Effector memory CD4-positive, alpha-beta T cell (primary cell): ENCODE results near the gene NEO1.

Source experiments
- DNase-seq, 3 donors: peaks; one replicate each; pipeline ENCODE4 v3.0.0-alpha.2; 2020
- H3K27ac ChIP-seq: 2 replicates; pipeline ENCODE4 v1.7.0; 2013; ENCODE audit warnings: mild to moderate bottlenecking, low read length, moderate library complexity; ENCODE audit not compliant: insufficient read depth, poor library complexity, severe bottlenecking
- H3K27me3 ChIP-seq: replicated peaks from 2 replicates; pipeline ENCODE4 v1.7.0; 2013; ENCODE audit warnings: mild to moderate bottlenecking, low read length; ENCODE audit not compliant: insufficient read depth, control insufficient read depth, poor library complexity, severe bottlenecking
- H3K36me3 ChIP-seq: 2 replicates; pipeline ENCODE4 v1.7.0; 2013; ENCODE audit warnings: mild to moderate bottlenecking, low read length, moderate library complexity; ENCODE audit not compliant: control insufficient read depth, insufficient read depth
- H3K4me1 ChIP-seq: 2 replicates; pipeline ENCODE4 v1.7.0; 2013; ENCODE audit warnings: low read length, mild to moderate bottlenecking; ENCODE audit not compliant: control insufficient read depth, insufficient read depth, poor library complexity, severe bottlenecking
- H3K4me3 ChIP-seq: 2 replicates; pipeline ENCODE4 v1.7.0; 2013; ENCODE audit warnings: low read length, low read depth, mild to moderate bottlenecking; ENCODE audit not compliant: insufficient read depth, poor library complexity, severe bottlenecking
- H3K9me3 ChIP-seq: 2 replicates; pipeline ENCODE4 v1.7.0; 2013; ENCODE audit warnings: mild to moderate bottlenecking, low read length, moderate library complexity; ENCODE audit not compliant: control insufficient read depth

NEO1 gene

DNA sequence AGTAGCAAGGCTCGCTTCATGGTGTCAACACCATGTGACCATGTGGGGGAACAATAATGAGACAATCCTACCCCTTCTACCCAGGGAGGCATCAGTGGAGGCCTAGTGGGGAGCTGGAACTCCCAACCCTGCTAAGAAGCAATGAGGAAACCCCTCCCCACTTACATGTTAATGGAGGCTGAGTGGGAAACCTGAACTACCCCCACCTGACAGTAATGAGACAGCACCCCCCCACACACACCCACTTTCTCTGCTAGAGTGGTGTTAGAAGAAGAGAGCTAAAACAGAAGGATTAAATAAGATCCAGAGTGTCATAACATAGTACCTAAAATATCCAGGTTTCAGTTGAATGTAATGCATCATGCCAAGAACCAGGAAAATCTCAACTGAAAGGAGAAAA, 78.6 kb downstream of the NEO1 start:
- Histone ChIP-seq H3K27me3 (no peaks in the 10 kb centered on the region), H3K27ac (no peak overlapping the region), H3K4me1 (no peaks in the 10 kb centered on the region), H3K36me3 (no peaks in the 10 kb centered on the region), H3K4me3 (no peak overlapping the region), H3K9me3 (no peaks in the 10 kb centered on the region)
- no peak for DNase-seq

GRCh38 chr15:73134196-73134595, 81.9 kb downstream of the NEO1 start:
- Histone ChIP-seq H3K27ac (no peak overlapping the region), H3K4me3 (no peak overlapping the region), H3K4me1 (peaks cover 3% of the 10 kb centered on the region), H3K9me3 (no peaks in the 10 kb centered on the region), H3K27me3 (no peaks in the 10 kb centered on the region), H3K36me3 (no peaks in the 10 kb centered on the region)
- no peak for DNase-seq

GRCh38 chr15:73139041-73139743, 86.9 kb downstream of the NEO1 start:
- H3K36me3 ChIP-seq, result no peaks in the 10 kb centered on the region
- peaks cover 9% of the 10 kb centered on the region for H3K4me1 ChIP-seq
- no peaks in the 10 kb centered on the region for H3K27me3 ChIP-seq
- no peaks in the 10 kb centered on the region for H3K9me3 ChIP-seq
- no peak for DNase-seq
- H3K27ac ChIP-seq, result no peak overlapping the region
- no peak overlapping the region for H3K4me3 ChIP-seq

GRCh38 chr15:73139744-73140553, 87.7 kb downstream of the NEO1 start:
- H3K9me3 ChIP-seq, result no peaks in the 10 kb centered on the region
- no peaks in the 10 kb centered on the region for H3K36me3 ChIP-seq
- no peak overlapping the region for H3K4me3 ChIP-seq
- no peaks in the 10 kb centered on the region for H3K27me3 ChIP-seq
- DNase-seq, result no peak
- no peak overlapping the region for H3K27ac ChIP-seq
- peaks cover 9% of the 10 kb centered on the region for H3K4me1 ChIP-seq

GRCh38 chr15:73141216-73141900, 89.1 kb downstream of the NEO1 start:
- no peaks in the 10 kb centered on the region for H3K27me3 ChIP-seq
- no peak for DNase-seq
- H3K27ac ChIP-seq, result no peak overlapping the region
- no peaks in the 10 kb centered on the region for H3K36me3 ChIP-seq
- peaks cover 9% of the 10 kb centered on the region for H3K4me1 ChIP-seq
- H3K9me3 ChIP-seq, result no peaks in the 10 kb centered on the region
- no peak overlapping the region for H3K4me3 ChIP-seq

DNA sequence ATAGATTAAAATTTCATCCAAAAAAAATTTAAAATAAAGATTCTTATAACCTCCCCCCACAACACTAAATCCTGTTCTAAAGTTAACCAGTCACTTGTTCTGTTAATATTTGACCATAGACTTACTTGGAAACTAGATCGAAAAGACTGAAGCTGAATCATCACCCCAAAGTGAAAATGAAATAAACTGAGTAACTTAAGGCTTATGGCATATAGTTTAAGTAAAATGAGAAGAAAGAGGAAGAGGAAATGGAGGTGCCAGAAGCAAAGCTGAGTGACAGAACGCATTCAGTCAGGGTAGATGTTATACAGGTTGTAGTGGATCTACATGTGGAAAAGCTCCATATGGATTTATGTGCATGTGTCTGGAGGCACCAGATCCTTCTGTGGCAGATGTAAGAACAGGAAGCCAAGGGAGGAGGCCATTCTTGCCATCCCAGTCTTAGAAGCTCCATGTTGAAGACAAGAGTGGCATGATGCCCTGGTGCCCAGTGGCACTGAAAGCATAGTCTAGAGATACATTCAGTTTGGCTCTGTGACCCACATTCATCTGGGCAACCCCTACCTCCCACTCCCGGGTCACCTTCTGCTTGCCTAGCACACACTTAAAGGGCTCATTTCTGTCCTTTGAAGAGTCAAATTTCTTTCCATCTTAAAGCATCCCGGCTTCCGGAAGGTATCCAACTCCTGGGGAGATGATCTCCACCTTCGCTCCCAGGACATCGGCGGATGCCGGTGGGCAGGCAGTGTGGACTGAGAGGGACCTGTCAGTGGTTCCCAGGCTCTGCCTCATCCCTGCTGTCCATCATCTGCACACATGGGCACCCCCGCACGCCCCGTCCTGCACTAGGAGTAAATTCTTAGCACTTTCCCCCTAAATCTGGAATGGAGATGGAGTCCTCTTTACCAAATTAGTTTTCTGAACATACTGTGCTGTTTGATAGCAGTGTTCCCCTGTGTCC, 90.8 kb downstream of the NEO1 start:
- no peaks in the 10 kb centered on the region for H3K27me3 ChIP-seq
- H3K4me1 ChIP-seq, result peaks cover 9% of the 10 kb centered on the region
- no peaks in the 10 kb centered on the region for H3K36me3 ChIP-seq
- H3K9me3 ChIP-seq, result no peaks in the 10 kb centered on the region
- H3K4me3 ChIP-seq, result no peak overlapping the region
- no peak overlapping the region for H3K27ac ChIP-seq
- no peak for DNase-seq

DNA sequence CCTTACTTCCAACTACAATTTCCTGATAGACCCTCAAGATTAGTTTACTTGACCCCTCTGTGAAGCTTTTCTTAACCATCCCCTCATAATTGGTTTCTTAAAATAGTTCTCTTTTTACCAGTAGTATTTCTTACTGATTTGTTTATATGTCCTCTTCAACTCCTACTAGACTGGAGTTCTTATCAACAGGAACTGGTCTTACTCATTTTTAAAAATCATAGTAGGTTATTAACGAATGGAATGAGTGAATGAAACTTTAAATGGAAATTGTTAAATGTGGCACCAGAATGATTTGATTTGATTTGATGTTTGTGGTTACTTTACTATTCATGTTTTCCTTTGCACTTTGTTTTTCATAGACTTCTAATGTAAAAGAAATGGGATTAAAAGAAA, 91.5 kb downstream of the NEO1 start:
- Histone ChIP-seq H3K27ac (no peak overlapping the region), H3K27me3 (no peaks in the 10 kb centered on the region), H3K36me3 (no peaks in the 10 kb centered on the region), H3K4me1 (peaks cover 9% of the 10 kb centered on the region), H3K4me3 (no peak overlapping the region), H3K9me3 (no peaks in the 10 kb centered on the region)
- no peak for DNase-seq

GRCh38 chr15:73146419-73146818, 94.2 kb downstream of the NEO1 start:
- H3K27ac ChIP-seq, result no peak overlapping the region
- DNase-seq, result no peak
- no peaks in the 10 kb centered on the region for H3K4me1 ChIP-seq
- no peak overlapping the region for H3K4me3 ChIP-seq
- H3K27me3 ChIP-seq, result no peaks in the 10 kb centered on the region
- H3K36me3 ChIP-seq, result no peaks in the 10 kb centered on the region
- no peaks in the 10 kb centered on the region for H3K9me3 ChIP-seq

- H3K27ac ChIP-seq, result no peak overlapping the region
- no peak overlapping the region for H3K4me3 ChIP-seq
- no peaks in the 10 kb centered on the region for H3K36me3 ChIP-seq
- H3K27me3 ChIP-seq, result no peaks in the 10 kb centered on the region
- no peaks in the 10 kb centered on the region for H3K4me1 ChIP-seq
- DNase-seq, result no peak
- H3K9me3 ChIP-seq, result no peaks in the 10 kb centered on the region
These were observed 98.6 kb downstream of the NEO1 start for GRCh38 chr15:73150831-73151230.
